Measurements from ENCODE around the gene KAZALD1.

DNA sequence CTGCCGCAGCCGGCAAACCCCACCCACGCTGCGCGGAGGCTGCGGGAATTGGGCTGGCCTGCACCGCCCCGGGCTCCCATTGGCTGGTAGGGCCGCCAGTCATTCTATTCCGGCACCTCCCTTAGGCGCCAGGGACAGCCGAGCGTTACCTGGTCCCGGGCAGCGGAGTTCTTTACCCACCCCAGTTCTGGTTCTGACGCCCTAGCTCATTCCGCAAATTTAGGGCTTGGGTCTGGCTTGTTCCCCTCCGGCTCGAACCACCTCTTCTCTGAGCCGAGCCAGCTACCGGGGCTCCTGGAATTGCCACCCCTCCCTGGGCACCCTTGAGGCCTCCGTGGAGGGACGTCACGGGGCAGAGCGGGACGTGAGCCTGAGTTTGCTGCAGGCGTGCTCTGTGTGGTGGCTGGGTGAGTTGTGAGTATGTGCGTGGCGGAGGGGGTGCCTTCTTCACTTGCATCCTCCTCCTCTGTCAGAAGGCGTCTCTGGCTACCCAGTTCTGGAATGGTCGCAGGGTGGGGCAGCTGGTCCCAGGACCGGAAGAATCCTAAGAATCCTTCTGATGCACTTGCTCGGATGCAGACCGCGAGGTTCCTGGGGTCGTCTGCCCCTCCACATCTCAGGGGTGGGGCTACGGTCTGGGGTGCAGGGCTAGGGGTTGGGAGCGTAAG is 30.5 kb upstream of the KAZALD1 start, which contains the start of the genes PDZD7 and SFXN3:
- TF ChIP-seq GATA3 (IDR thresholded peaks at IDR 0.05; ENCODE audit: low read depth, low read length) (no peak), GATA2 (IDR thresholded peaks at IDR 0.05; ENCODE audit: low read depth, low read length) (no peak)

Data from SH-SY5Y (cell line).